Measurements from ENCODE around the gene CCNL1. TPM values are rescaled to one million over a fixed set of nuclear protein-coding genes. Genes with fewer than 3 reads are reported as not detected.

CCNL1 gene
- total RNA-seq, 3 donors from 2014 or later (not counting 1 experiment from before 2014, with no cell fraction given): 1,104 to 1,331 (median 1,220) TPM

- H3K36me3 ChIP-seq (ENCODE audit: control insufficient read depth, insufficient read depth, low read length): peaks cover 55% of the 10 kb centered on the region
- Mint-ChIP-seq H3K27me3 (ENCODE audit: low read depth in 2 of 2) (no peaks in the 10 kb centered on the region), H3K4me3 (no peak overlapping the region), H3K4me1 (peaks cover 12 to 16% of the 10 kb centered on the region in 2 donors), H3K36me3 (peaks cover 41% of the 10 kb centered on the region), H3K9me3 (no peaks in the 10 kb centered on the region), H3K27ac (peak overlapping the region in 1 of 2 donors; percentile 69)
- no peaks in the 10 kb centered on the region for H3K9me3 ChIP-seq (ENCODE audit: control insufficient read depth, insufficient read depth, low read length)
- intact Hi-C loops (cut with micrococcal nuclease): no loop called here
- H3K27me3 ChIP-seq (ENCODE audit: control insufficient read depth, insufficient read depth, low read length): no peaks in the 10 kb centered on the region
- H3K27ac ChIP-seq (ENCODE audit: low read length): no peak overlapping the region
- no peak for ATAC-seq
- no peak for TF ChIP-seq CTCF (IDR thresholded peaks at IDR 0.05)
- no peak overlapping the region for H3K4me3 ChIP-seq (ENCODE audit: low read length)
- DNase-seq: no peak
- WGBS (ENCODE audit: insufficient coverage): 97% methylated on average over 5 of the region's 5 CpGs
- peaks cover 4% of the 10 kb centered on the region for H3K4me1 ChIP-seq (ENCODE audit: control insufficient read depth, insufficient read depth, low read length)
Observed at GRCh38 chr3:157142315-157142714, 17.6 kb downstream of the CCNL1 start.

DNA sequence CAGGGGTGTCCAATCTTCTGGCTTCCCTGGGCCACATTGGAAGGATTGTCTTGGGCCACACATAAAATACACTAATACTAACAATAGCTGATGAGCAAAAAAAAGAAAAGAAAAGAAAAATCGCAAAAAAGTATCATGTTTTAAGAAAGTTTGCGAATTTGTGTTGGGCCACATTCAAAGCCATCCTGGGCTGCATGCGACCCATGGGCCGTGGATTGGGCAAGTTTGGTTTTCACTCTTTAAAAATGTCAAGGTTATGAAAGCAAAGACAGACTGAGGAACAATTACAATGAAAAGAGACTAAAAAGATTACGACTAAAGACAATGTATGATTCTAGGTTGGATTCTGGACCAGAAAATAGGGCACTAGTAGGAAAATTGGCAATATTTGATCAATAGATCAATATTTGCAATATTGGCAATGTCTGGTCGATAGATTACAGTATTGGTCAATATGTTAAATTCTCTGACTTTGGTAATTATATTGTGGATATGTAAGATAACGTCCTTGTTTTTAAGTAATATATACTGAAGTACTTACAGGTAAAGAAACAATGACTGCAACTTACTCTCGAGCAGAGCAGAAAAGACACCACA lies 19.9 kb downstream of the CCNL1 start:
- no peaks in the 10 kb centered on the region for H3K9me3 ChIP-seq (ENCODE audit: control insufficient read depth, insufficient read depth, low read length)
- intact Hi-C loops (cut with micrococcal nuclease): loop anchor here (10.0 kb wide), 2 partner anchors 325 to 585 kb away; partner anchors contain the start of gene SSR3
- no peak overlapping the region for H3K4me3 Mint-ChIP-seq

GRCh38 chr3:157136647-157137387 lies 23.1 kb downstream of the CCNL1 start:
- intact Hi-C loops (cut with micrococcal nuclease): loop anchor here (1.0 to 10.0 kb wide), 4 partner anchors 48 to 987 kb away; partner anchors contain the start of gene SSR3
- no peak overlapping the region for H3K27ac ChIP-seq (ENCODE audit: low read length)
- 61% methylated on average over 4 of the region's 6 CpGs for WGBS (ENCODE audit: insufficient coverage)
- DNase-seq (no peak), ATAC-seq (peak in 1 of 3 donors; percentile 9)
- Mint-ChIP-seq H3K27ac (peak overlapping the region; percentile 57 to 67), H3K4me3 (no peak overlapping the region), H3K36me3 (no peaks in the 10 kb centered on the region), H3K4me1 (peaks cover 21 to 22% of the 10 kb centered on the region in 2 donors), H3K9me3 (no peaks in the 10 kb centered on the region), H3K27me3 (ENCODE audit: low read depth in 2 of 2) (no peaks in the 10 kb centered on the region)
- no peaks in the 10 kb centered on the region for H3K27me3 ChIP-seq (ENCODE audit: control insufficient read depth, insufficient read depth, low read length)
- TF ChIP-seq CTCF (IDR thresholded peaks at IDR 0.05): no peak
- peaks cover 35% of the 10 kb centered on the region for H3K4me1 ChIP-seq (ENCODE audit: control insufficient read depth, insufficient read depth, low read length)
- H3K9me3 ChIP-seq (ENCODE audit: control insufficient read depth, insufficient read depth, low read length): no peaks in the 10 kb centered on the region
- no peak overlapping the region for H3K4me3 ChIP-seq (ENCODE audit: low read length)
- H3K36me3 ChIP-seq (ENCODE audit: control insufficient read depth, insufficient read depth, low read length): peaks cover 6% of the 10 kb centered on the region

More for the DNA sequence above, 19.9 kb downstream of the CCNL1 start:
- TF ChIP-seq CTCF (IDR thresholded peaks at IDR 0.05): no peak
- Mint-ChIP-seq H3K9me3 (no peaks in the 10 kb centered on the region), H3K4me1 (peaks cover 12 to 14% of the 10 kb centered on the region in 2 donors), H3K27me3 (ENCODE audit: low read depth in 2 of 2) (no peaks in the 10 kb centered on the region), H3K27ac (no peak overlapping the region), H3K36me3 (peaks cover 18% of the 10 kb centered on the region)
- no peak overlapping the region for H3K27ac ChIP-seq (ENCODE audit: low read length)
- DNase-seq (no peak), ATAC-seq (no peak)
- no peaks in the 10 kb centered on the region for H3K27me3 ChIP-seq (ENCODE audit: control insufficient read depth, insufficient read depth, low read length)
- H3K4me3 ChIP-seq (ENCODE audit: low read length): no peak overlapping the region
- WGBS (ENCODE audit: insufficient coverage): 98% methylated on average over 6 of the region's 8 CpGs
- H3K4me1 ChIP-seq (ENCODE audit: control insufficient read depth, insufficient read depth, low read length): peaks cover 4% of the 10 kb centered on the region
- H3K36me3 ChIP-seq (ENCODE audit: control insufficient read depth, insufficient read depth, low read length): peaks cover 32% of the 10 kb centered on the region

Measured in natural killer cell (primary cell).